HG02642 (cell line): ENCODE measurements around the gene ELMO1.
"Not testable (repeated sequence)": the region's sequence is repeated elsewhere in the genome, so short reads cannot be mapped to it uniquely, and the experiment has no call there.

Source experiments
- ATAC-seq: cut with Tn5 transposase; IDR thresholded peaks from one replicate; pipeline ENCODE4 v1.9.1; 2021; ENCODE audit warnings: mild to moderate bottlenecking; ENCODE audit not compliant: unreplicated experiment, poor library complexity

Gene ELMO1

DNA sequence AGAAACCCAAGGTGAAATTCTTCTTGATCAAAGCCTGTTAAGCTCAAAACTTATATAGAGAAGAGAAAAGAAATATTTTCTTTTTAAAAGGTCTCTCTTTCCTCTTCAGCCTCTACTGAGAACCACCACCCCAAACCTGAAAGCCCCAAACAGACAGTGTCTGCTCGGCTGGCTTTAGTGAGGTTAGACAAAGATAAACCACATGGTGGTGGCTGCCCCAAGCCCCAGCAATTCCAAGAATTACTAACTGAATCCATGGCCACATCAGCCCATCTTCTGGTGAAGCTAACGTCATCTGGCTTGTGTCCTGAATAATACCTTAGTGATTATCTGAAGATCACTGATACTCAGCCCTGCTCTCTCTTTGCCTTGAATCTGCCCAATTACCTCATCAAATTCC, 275.0 kb downstream of the ELMO1 start:
- ATAC-seq: no peak

DNA sequence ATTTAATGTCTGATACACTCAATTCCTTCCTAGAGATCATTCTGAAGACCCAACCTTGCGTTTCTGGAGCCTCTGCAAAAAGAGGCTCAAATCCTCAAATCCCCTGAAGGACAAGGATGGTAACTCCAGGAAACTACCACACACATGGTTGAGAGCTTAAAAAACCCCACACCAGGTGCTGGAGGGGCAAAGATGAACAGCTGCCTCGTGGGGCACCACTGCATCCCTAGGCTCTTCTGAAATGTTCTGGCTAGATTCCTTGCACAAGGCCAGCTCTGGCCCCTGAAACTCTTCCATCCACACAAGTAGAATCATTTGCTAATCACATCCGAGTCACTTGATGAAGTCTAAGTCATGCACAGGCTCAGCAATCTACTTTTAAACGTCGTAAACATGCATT, 286.6 kb downstream of the ELMO1 start:
- ATAC-seq: no peak

DNA sequence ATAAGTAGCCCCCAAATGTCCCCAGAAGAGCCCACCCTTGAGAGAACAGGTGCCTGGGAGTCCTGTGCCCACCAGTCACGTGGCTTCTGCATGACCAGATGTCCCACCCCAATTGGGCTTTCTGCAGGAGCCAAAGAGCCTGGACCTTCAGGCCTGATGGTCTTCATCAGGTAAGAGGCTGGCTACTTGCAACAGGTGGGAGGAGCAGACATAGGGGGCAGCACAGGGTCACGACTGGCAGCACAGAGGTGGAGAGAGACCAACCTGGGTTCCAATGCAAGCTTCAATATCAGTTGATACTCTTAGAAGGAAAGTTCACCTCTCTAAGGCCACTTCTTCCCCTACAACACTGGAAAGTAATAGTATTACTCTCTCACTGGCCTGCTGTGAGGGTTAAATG, 288.0 kb downstream of the ELMO1 start:
- ATAC-seq: no peak

DNA sequence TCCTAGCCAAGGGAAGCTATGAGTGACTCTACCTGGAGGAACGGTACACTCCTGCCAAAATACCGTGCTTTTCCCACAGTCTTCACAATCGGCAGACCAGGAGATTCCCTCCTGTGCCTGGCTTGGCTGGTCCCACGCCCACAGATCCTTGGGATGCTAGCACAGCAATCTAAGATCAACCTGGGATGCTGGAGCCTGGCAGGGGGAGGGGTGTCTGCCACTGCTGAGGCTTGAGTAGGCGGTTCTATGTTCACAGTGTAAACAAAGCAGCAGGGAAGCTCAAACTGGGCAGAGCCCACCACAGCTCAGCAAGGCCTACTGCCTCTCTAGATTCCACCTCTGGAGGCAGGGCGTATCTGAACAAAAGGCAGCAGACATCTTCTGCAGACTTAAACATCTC, 295.3 kb downstream of the ELMO1 start:
- no peak for ATAC-seq

DNA sequence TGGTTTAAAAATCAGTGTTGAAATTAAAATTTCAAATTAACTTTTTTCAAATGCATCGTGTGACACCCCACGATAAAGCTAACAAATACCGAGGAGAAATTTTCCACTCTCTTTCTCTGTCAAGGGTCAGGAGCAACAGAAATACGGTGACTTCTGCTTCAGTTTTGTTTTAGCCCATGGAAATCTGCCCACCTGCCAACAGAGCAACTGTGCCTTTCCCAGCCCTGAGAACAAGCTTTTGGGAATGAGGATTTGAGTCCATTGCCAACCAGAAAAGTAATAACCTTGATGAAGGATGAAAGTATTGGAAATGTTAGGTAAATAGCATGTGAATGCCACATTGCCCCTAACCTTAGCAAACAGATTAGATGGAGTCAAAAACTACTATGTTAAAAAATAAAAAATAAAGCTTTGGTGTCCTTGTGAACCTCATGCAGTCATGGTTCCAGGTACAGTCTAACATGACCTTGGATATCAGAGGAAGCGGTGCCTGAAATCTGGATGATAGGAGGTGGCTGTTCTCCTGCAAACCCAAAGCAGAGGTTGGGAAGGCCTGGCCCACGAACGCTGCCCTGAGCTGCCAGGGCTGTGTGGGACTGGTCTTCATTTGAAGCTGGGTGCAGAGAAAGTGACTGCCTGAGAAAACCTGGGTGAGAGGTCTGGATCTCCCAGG, 296.8 kb downstream of the ELMO1 start:
- ATAC-seq: no peak

DNA sequence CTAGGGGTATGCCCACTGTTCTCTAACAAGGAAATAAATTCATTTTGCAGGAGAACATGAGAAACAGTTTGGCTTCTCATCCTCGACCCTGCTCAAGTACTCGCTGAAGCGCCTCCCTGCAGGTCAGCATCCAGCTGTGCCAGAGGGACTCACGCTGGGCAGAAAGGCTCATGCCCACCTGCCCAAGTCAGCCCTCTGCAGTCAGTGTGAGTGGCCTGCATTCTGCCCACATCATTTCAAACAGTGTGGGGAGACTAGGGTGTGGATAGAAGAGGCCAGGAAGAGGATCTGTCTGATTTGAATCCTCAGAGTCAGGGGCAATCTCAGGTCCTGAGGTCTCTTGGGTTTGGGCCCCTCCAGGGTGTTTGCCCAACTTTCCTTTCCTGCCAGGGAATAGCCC, 297.8 kb downstream of the ELMO1 start:
- no peak for ATAC-seq

DNA sequence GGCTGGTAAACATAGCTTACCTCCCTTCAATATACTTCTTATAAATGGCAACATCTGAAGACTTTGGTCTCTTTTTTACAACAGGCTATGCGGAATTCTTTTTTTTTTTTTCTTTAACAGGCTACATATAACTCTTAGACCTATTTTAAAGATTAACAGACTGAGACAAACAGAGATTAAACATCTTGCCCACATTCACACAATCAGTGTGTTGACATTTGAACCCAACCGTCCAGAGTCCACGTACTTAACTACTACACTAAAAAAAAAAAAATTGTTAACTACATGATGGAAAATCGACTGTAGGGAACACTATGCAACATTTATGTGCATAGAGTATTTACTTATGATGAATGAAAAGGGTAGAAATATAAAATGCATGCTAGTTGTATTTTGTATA, 298.5 kb downstream of the ELMO1 start:
- ATAC-seq: no peak

DNA sequence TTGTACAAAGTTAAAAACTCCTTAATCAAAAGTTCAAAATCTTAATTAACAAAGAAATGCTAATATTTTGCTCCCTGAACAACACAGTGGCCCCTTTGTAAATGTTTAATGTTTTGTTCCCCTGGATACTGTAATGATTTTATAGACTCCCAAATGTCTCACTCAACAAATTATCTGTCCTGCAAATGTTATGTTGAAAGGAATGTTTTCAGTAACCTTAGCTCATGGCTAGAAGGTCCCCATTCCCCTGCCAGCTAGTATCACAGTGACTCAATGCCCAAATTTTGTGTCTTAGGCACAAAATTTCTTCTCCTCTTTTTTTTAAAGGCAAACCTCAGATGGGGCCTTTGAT, 298.9 kb downstream of the ELMO1 start:
- no peak for ATAC-seq

DNA sequence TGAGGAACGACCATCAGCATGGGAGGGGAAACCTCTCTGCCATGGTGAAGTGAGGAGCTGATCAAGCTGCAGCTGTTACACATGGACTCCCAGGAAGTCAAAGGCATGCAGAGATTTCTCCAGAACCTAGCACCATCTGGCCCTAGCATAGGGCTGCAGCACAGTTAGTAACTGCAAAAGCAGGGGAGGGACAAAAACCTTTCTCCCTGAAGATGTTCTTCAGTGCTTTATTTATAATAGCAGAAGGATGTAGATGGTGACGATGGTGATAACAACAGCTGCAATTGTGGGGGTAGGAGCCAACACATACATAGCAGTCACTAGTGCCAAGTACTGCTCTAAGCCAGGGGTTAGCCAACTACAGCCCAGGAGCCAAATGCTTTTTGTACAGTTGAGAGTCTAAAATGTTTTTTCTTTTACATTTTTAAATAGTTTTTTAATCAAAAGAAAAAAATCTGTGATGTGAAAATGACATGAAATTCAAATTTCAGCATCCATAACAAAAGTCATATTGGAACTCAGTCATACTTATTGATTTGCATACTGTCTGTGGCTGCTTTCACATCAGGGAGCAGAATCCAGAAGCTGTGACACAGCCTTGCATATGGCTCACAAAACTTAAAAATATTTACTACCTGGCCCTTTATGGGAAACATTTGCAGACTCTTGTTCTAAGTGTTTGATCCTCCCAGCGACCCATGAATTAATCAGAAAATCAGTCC, 299.5 kb downstream of the ELMO1 start:
- peak; percentile 54 for ATAC-seq

DNA sequence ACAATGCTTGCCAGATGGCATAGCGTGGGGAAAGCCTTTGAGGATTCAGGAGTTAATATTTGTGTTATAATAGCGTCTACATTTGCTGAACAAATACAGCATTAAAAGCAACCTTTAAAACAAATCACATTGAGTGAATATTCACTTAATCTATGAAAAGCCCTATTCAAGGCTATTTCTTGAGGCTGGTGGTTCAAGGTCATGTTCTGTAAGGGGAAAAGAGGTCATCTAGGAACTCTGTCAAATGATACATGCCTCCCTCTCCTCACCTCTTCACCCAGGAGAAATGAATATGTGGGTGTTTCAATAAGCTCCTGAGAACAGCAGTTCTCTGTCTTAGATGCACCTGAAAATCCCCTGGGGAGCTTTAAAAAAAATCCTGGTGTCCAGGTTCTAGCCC, 303.0 kb downstream of the ELMO1 start:
- ATAC-seq: no peak

GRCh38 chr7:37144423-37144822, 304.2 kb downstream of the ELMO1 start:
- no peak for ATAC-seq

GRCh38 chr7:37142958-37143357, 305.7 kb downstream of the ELMO1 start:
- ATAC-seq: no peak

DNA sequence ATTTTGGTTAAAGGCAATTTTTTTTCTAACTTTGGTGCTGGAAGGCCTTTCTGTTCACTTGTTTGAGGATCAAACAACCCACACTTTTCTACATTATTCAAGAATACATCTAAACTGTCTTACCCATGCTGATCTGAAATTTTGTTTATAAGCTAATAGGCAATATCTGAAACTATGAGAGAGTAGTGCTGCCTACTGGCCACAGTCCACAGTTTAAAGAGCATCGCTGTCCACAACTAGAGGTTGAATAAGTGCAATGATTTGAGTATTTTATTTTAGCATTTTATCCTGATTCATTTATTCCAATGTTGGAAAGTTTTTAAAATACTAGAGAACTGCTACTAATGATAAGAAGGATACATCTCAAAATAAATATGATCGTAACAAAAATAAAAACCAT, 306.9 kb downstream of the ELMO1 start:
- no peak for ATAC-seq

- ATAC-seq: not testable (repeated sequence)
Observed at GRCh38 chr7:37133902-37134301, 314.8 kb downstream of the ELMO1 start.

DNA sequence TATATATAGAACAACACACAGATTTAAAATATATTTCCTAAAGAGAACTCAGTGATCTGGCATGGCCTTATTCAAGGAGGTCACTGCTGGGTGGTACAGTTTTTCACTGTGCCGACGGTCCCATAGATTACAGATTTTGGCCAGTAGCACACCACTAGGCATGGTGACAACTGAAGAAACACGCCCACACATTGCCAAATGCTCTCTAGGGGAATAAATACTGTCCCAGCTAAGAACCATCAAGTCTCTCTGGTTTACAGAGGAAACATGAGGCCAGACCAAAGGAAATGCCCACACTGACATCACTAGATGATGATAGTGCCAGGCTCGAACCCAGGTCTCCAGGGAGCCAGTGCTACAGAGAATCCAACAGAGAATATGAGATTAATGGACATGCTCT, 316.8 kb downstream of the ELMO1 start:
- ATAC-seq: no peak

DNA sequence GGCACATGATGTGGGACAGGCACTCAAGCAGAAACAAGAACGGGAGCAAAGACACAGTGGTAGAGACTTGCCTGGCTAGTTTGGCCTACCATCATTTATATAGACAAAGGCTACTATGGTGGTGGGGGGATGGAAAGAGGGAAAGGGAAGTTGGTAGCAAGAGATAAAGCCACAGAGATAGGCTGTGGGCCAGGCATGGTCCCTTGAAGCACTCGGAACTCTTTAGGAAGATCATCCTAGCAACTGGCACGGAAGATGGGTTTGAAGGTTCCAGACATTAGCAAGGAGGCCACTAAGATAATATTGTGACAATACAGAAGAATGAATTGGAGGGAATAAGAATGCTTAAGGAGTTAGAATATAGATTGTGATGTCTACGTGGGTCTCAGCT, 319.6 kb downstream of the ELMO1 start:
- ATAC-seq: no peak

GRCh38 chr7:37128327-37129034, 320.2 kb downstream of the ELMO1 start:
- ATAC-seq: no peak

GRCh38 chr7:37119296-37119860, 329.3 kb downstream of the ELMO1 start:
- ATAC-seq: no peak

GRCh38 chr7:37118004-37118403, 330.7 kb downstream of the ELMO1 start:
- ATAC-seq: no peak

GRCh38 chr7:37117292-37117691, 331.4 kb downstream of the ELMO1 start:
- no peak for ATAC-seq

GRCh38 chr7:37116093-37116701, 332.5 kb downstream of the ELMO1 start:
- ATAC-seq: no peak
